Measurements from ENCODE around the gene CNTNAP5.

GRCh38 chr2:124426122-124426521, 401.0 kb downstream of the CNTNAP5 start:
- TF ChIP-seq MAX (IDR thresholded peaks at IDR 0.05) (no peak), CTCF (IDR thresholded peaks at IDR 0.05; ENCODE audit: low read depth, low read length, missing input control) (no peak), GABPA (IDR thresholded peaks at IDR 0.05 in 1 of 2, conservative IDR thresholded peaks at IDR 0.05 in 1 of 2) (no peak), TAF1 (conservative IDR thresholded peaks at IDR 0.05) (no peak), YY1 (IDR thresholded peaks at IDR 0.05) (no peak), ATF3 (IDR thresholded peaks at IDR 0.05) (no peak), FOXA1 (IDR thresholded peaks at IDR 0.05) (no peak)
